ENCODE data around the gene PCSK9.

DNA sequence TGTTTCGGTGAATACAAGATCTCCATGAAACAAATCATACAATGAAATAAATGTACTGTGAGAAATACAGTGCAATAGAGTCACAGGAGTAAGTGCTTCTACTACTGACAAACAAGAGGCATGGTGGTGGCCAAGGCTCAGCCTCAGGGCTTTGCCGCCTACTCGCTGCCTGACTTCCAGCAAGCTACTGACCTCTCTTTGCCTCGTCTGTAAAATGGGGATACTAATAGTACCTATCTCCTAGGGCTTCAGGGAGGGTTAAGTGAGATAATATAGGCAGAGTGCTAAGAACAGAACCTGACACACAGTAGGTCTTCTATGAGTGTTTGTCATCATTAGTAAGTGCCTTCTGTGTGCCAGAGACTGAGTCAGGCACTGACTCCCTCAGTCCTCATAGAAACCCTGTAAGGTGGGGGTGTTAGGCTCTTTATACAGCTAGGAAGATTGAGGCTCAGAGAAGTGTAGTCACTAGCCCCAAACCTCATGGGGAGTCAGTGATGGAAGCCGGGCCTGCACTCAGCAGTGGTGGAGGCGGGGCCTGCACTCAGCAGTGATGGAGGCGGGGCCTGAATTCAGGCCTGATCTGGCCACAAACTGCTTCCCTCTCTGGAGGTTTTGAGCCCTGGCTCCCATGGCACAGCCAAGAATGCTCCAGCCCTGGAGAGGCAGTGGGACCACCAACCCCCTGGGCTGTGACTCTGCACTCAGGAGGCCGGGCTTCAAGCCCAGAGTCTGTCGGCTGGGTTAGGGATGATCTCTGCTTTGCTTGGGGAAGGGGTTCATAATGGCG, 33.8 kb upstream of the PCSK9 start:
- TF ChIP-seq EP300 (IDR thresholded peaks at IDR 0.05; ENCODE audit: borderline replicate concordance) (no peak), YY1 (IDR thresholded peaks at IDR 0.05; ENCODE audit: low read depth) (no peak), TAF1 (IDR thresholded peaks at IDR 0.05; ENCODE audit: low read depth) (no peak), TEAD4 (IDR thresholded peaks at IDR 0.05) (no peak), NFIC (IDR thresholded peaks at IDR 0.05) (no peak), RAD21 (IDR thresholded peaks at IDR 0.05; ENCODE audit: low read depth) (no peak), FOXM1 (IDR thresholded peaks at IDR 0.05; ENCODE audit: borderline replicate concordance, low read depth) (no peak), MAX (IDR thresholded peaks at IDR 0.05) (no peak), CREB1 (IDR thresholded peaks at IDR 0.05; ENCODE audit: low read depth) (no peak), USF1 (IDR thresholded peaks at IDR 0.05) (no peak)
